ENCODE results near the gene OR5H15.

OR5H15 gene

GRCh38 chr3:98199020-98199419, 32.5 kb downstream of the OR5H15 start:
- TF ChIP-seq CTCF (IDR thresholded peaks at IDR 0.05; ENCODE audit: low read depth, low read length, missing control alignments), result no peak
- H3K4me3 ChIP-seq (ENCODE audit: low read depth, low read length), result no peak overlapping the region
- DNase-seq (ENCODE audit: low read depth), result no peak

- no peak for DNase-seq (ENCODE audit: low read depth)
- no peak for TF ChIP-seq CTCF (IDR thresholded peaks at IDR 0.05; ENCODE audit: low read depth, low read length, missing control alignments)
- H3K4me3 ChIP-seq (ENCODE audit: low read depth, low read length), result no peak overlapping the region
Measured at GRCh38 chr3:98209244-98209643, 42.7 kb downstream of the OR5H15 start.

- no peak overlapping the region for H3K4me3 ChIP-seq (ENCODE audit: low read depth, low read length)
- no peak for DNase-seq (ENCODE audit: low read depth)
- no peak for TF ChIP-seq CTCF (IDR thresholded peaks at IDR 0.05; ENCODE audit: low read depth, low read length, missing control alignments)
Measured at GRCh38 chr3:98213276-98213675, 46.8 kb downstream of the OR5H15 start.

GRCh38 chr3:98215051-98215450, 48.6 kb downstream of the OR5H15 start:
- TF ChIP-seq CTCF (IDR thresholded peaks at IDR 0.05; ENCODE audit: low read depth, low read length, missing control alignments), result no peak
- no peak overlapping the region for H3K4me3 ChIP-seq (ENCODE audit: low read depth, low read length)
- no peak for DNase-seq (ENCODE audit: low read depth)
